ENCODE results near the gene DAB1.

DNA sequence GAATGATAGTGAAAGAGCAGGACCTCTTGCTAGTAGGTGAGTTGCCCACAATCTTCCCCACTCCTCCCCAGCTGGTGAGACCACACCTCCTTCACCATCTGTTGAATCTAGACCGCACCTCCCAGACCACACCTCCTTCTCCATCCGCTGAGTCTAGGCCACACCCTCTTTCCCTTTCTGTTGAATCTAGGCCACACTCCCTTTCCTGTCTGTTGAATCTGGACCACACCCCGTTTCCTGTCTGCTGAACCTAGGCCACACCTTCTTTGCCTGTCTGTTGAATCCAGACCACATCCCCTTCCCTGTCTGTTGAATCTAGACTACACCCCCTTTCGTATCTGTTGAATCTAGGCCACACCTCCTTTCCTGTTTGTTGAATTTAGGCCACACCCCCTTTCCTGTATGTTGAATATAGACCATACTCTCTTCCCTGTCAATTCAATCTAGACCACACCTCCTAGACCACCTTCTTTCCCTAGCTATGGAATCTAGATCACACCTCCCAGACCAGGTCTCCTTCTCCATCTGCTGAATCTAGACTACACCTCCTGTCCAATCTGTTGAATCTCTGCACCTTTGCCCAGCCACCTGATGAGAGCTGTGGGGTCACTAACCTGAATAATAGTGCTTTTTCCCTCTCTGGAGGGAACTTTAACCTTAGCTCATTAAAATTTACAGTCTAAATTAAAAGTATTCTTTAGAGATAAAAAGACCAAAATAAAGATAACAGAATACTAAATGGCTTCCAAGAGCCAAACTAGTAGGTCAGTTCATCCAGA is 116.3 kb downstream of the DAB1 start:
- TF ChIP-seq, protein P1, sequence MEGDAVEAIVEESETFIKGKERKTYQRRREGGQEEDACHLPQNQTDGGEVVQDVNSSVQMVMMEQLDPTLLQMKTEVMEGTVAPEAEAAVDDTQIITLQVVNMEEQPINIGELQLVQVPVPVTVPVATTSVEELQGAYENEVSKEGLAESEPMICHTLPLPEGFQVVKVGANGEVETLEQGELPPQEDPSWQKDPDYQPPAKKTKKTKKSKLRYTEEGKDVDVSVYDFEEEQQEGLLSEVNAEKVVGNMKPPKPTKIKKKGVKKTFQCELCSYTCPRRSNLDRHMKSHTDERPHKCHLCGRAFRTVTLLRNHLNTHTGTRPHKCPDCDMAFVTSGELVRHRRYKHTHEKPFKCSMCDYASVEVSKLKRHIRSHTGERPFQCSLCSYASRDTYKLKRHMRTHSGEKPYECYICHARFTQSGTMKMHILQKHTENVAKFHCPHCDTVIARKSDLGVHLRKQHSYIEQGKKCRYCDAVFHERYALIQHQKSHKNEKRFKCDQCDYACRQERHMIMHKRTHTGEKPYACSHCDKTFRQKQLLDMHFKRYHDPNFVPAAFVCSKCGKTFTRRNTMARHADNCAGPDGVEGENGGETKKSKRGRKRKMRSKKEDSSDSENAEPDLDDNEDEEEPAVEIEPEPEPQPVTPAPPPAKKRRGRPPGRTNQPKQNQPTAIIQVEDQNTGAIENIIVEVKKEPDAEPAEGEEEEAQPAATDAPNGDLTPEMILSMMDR (IDR thresholded peaks at IDR 0.05; ENCODE audit: low read length): no peak
- no peak for TF ChIP-seq EZH2 (IDR thresholded peaks at IDR 0.05; ENCODE audit: borderline replicate concordance, low read length)

All from OCI-LY1 (cell line).